ENCODE results near the gene GPX1. TPM values are rescaled to one million over a fixed set of nuclear protein-coding genes. Genes with fewer than 3 reads are reported as not detected.

GPX1 gene
- total and polyA plus RNA-seq, 2 donors (not counting 1 experiment from before 2014, with no cell fraction given), result 79.5 to 180 TPM

- H3K9ac ChIP-seq (ENCODE audit: low read length), result no peak overlapping the region
- CTCF ChIA-PET, result interaction anchor here (0.6 to 1.1 kb wide), 2 partner anchors 38 to 221 kb away, joined by 4 read pairs; no protein-coding TSS in a partner anchor
- DNase-seq (no peak), ATAC-seq (ENCODE audit: low read depth) (no peak)
- WGBS (ENCODE audit: insufficient coverage), result 88% methylated on average over 8 of the region's 11 CpGs
- Mint-ChIP-seq H3K4me1 (peaks cover 37% of the 10 kb centered on the region), H3K27me3 (no peaks in the 10 kb centered on the region), H3K4me3 (no peak overlapping the region), H3K27ac (no peak overlapping the region), H3K9me3 (ENCODE audit: insufficient read depth) (no peaks in the 10 kb centered on the region)
- POLR2A ChIA-PET, result interaction anchor here (0.7 kb wide), 1 partner anchor 9 kb away, joined by 7 read pairs; no protein-coding TSS in a partner anchor
- no peak overlapping the region for H3K4me2 ChIP-seq (replicated peaks; ENCODE audit: low read depth, low read length, poor library complexity, severe bottlenecking)
- peaks cover 99% of the 10 kb centered on the region for H3K79me2 ChIP-seq (ENCODE audit: control insufficient read depth, insufficient read depth, low read length)
- no peak overlapping the region for H2AFZ ChIP-seq (ENCODE audit: insufficient read depth, low read depth, low read length, poor library complexity, severe bottlenecking)
- H3K4me3 ChIP-seq (ENCODE audit: control extremely low read depth in 1 of 5, extremely low read depth in 1 of 5, insufficient read depth in 1 of 5, low read depth in 2 of 5, low read length in 4 of 5), result no peak overlapping the region
- H3K9me3 ChIP-seq (ENCODE audit: control extremely low read depth in 1 of 3, control insufficient read depth in 2 of 3, insufficient read depth in 1 of 3, low read length in 2 of 3), result peaks cover 0 to 19% (median 0%) of the 10 kb centered on the region in 3 donors
- intact Hi-C loops (cut with micrococcal nuclease), result no loop called here
- TF ChIP-seq EZH2 (IDR thresholded peaks at IDR 0.05; ENCODE audit: borderline replicate concordance, insufficient read depth, low read depth, low read length, poor library complexity, severe bottlenecking), result no peak
- TF ChIP-seq CTCF (IDR thresholded peaks at IDR 0.05), result no peak
- peaks cover 2 to 19% of the 10 kb centered on the region in 2 experiments for H3K36me3 ChIP-seq (replicated peaks in 1 of 2; ENCODE audit: control extremely low read depth in 1 of 2, control insufficient read depth in 1 of 2, extremely low read depth in 1 of 2, insufficient read depth in 2 of 2, low read length in 1 of 2)
- H4K20me1 ChIP-seq (ENCODE audit: control insufficient read depth, insufficient read depth, low read length, poor library complexity, severe bottlenecking), result peaks cover 99% of the 10 kb centered on the region
- H3K4me1 ChIP-seq (ENCODE audit: control insufficient read depth in 2 of 2, insufficient read depth in 2 of 2, low read length in 2 of 2), result peaks cover 15 to 22% of the 10 kb centered on the region in 2 donors
- H3K27ac ChIP-seq (ENCODE audit: low read length in 2 of 2), result no peak overlapping the region
- no peaks in the 10 kb centered on the region for H3K27me3 ChIP-seq (replicated peaks in 1 of 4; ENCODE audit: control extremely low read depth in 1 of 4, control insufficient read depth in 3 of 4, insufficient read depth in 4 of 4, low read length in 3 of 4)
Observed at GRCh38 chr3:49378249-49378895, 20.2 kb upstream of the GPX1 start.

- intact Hi-C loops (cut with micrococcal nuclease), result no loop called here
- ATAC-seq (ENCODE audit: low read depth), result peak; percentile 54
- POLR2A ChIA-PET, result interaction anchor here (0.7 kb wide), 1 partner anchor 11 kb away, joined by 3 read pairs; no protein-coding TSS in a partner anchor
- Histone ChIP-seq H3K27ac (ENCODE audit: low read length in 2 of 2) (peak overlapping the region in 1 of 2 donors; percentile 59), H3K4me2 (replicated peaks; ENCODE audit: low read depth, low read length, poor library complexity, severe bottlenecking) (no peak overlapping the region), H2AFZ (ENCODE audit: insufficient read depth, low read depth, low read length, poor library complexity, severe bottlenecking) (no peak overlapping the region), H3K79me2 (ENCODE audit: control insufficient read depth, insufficient read depth, low read length) (peaks cover 99% of the 10 kb centered on the region), H3K9me3 (ENCODE audit: control extremely low read depth in 1 of 3, control insufficient read depth in 2 of 3, insufficient read depth in 1 of 3, low read length in 2 of 3) (peaks cover 0 to 19% (median 0%) of the 10 kb centered on the region in 3 donors), H3K9ac (ENCODE audit: low read length) (no peak overlapping the region), H4K20me1 (ENCODE audit: control insufficient read depth, insufficient read depth, low read length, poor library complexity, severe bottlenecking) (peaks cover 99% of the 10 kb centered on the region), H3K4me3 (ENCODE audit: control extremely low read depth in 1 of 5, extremely low read depth in 1 of 5, insufficient read depth in 1 of 5, low read depth in 2 of 5, low read length in 4 of 5) (no peak overlapping the region), H3K4me1 (ENCODE audit: control insufficient read depth in 2 of 2, insufficient read depth in 2 of 2, low read length in 2 of 2) (peaks cover 15 to 20% of the 10 kb centered on the region in 2 donors), H3K27me3 (replicated peaks in 1 of 4; ENCODE audit: control extremely low read depth in 1 of 4, control insufficient read depth in 3 of 4, insufficient read depth in 4 of 4, low read length in 3 of 4) (no peaks in the 10 kb centered on the region), H3K36me3 (replicated peaks in 1 of 2; ENCODE audit: control extremely low read depth in 1 of 2, control insufficient read depth in 1 of 2, extremely low read depth in 1 of 2, insufficient read depth in 2 of 2, low read length in 1 of 2) (peaks cover 2 to 28% of the 10 kb centered on the region in 2 experiments)
- TF ChIP-seq CTCF (IDR thresholded peaks at IDR 0.05), result no peak
- no peak for TF ChIP-seq EZH2 (IDR thresholded peaks at IDR 0.05; ENCODE audit: borderline replicate concordance, insufficient read depth, low read depth, low read length, poor library complexity, severe bottlenecking)
- H3K4me3 Mint-ChIP-seq, result no peak overlapping the region
- H3K27ac Mint-ChIP-seq, result no peak overlapping the region
- H3K4me1 Mint-ChIP-seq, result peaks cover 38% of the 10 kb centered on the region
- DNase-seq, result peak; percentile 27
- no peaks in the 10 kb centered on the region for H3K9me3 Mint-ChIP-seq (ENCODE audit: insufficient read depth)
- CTCF ChIA-PET, result interaction anchor here (1.1 to 1.4 kb wide), 2 partner anchors 37 to 72 kb away, joined by 3 to 4 read pairs; no protein-coding TSS in a partner anchor
- no peaks in the 10 kb centered on the region for H3K27me3 Mint-ChIP-seq
- WGBS (ENCODE audit: insufficient coverage), result 100% methylated on average over 1 of the region's 1 CpG
Observed at GRCh38 chr3:49377483-49377882, 19.3 kb upstream of the GPX1 start.
